HG03060 (cell line): ENCODE results near the gene MCEE.
"Not testable (repeated sequence)": the region's sequence is repeated elsewhere in the genome, so short reads cannot be mapped to it uniquely, and the experiment has no call there.

Experiments
- ATAC-seq: cut with Tn5 transposase; IDR thresholded peaks from one replicate; pipeline ENCODE4 v1.9.1; 2021; ENCODE audit warnings: low read depth, moderate number of reproducible peaks; ENCODE audit not compliant: unreplicated experiment

Gene MCEE

GRCh38 chr2:71083752-71084312 lies 46.2 kb downstream of the MCEE start:
- not testable (repeated sequence) for ATAC-seq

GRCh38 chr2:71083297-71083696 lies 46.7 kb downstream of the MCEE start:
- ATAC-seq = not testable (repeated sequence)

- peak; percentile 51 for ATAC-seq
Measured at GRCh38 chr2:71082402-71083252, 47.4 kb downstream of the MCEE start.

- no peak for ATAC-seq
Measured at GRCh38 chr2:71078624-71079023, 51.4 kb downstream of the MCEE start.

- ATAC-seq = no peak
Measured at GRCh38 chr2:71074893-71075395, 55.1 kb downstream of the MCEE start.

GRCh38 chr2:71073475-71073874 lies 56.6 kb downstream of the MCEE start:
- no peak for ATAC-seq

- no peak for ATAC-seq
Measured at GRCh38 chr2:71072492-71072891, 57.5 kb downstream of the MCEE start.

GRCh38 chr2:71071681-71072398 lies 58.2 kb downstream of the MCEE start:
- ATAC-seq = peak; percentile 36

- ATAC-seq = no peak
Measured at GRCh38 chr2:71070294-71071093, 59.5 kb downstream of the MCEE start.

- no peak for ATAC-seq
Measured at GRCh38 chr2:71069376-71069775, 60.7 kb downstream of the MCEE start.

- ATAC-seq = peak; percentile 44
Measured at GRCh38 chr2:71068218-71069035, 61.6 kb downstream of the MCEE start, which contains the start of gene NAGK. TSS of gene NAGK (plus strand) at chr2:71068648. CDS start at chr2:71068684, 36 bp downstream.

- no peak for ATAC-seq
Measured at GRCh38 chr2:71067567-71068217, 62.3 kb downstream of the MCEE start.

GRCh38 chr2:71066856-71067255 lies 63.2 kb downstream of the MCEE start:
- no peak for ATAC-seq

- ATAC-seq = no peak
Measured at GRCh38 chr2:71064754-71065621, 65.0 kb downstream of the MCEE start.

GRCh38 chr2:71064110-71064611 lies 65.9 kb downstream of the MCEE start:
- no peak for ATAC-seq

GRCh38 chr2:71063216-71063615 lies 66.8 kb downstream of the MCEE start:
- ATAC-seq = no peak

GRCh38 chr2:71060871-71061270 lies 69.2 kb downstream of the MCEE start:
- ATAC-seq = no peak

- no peak for ATAC-seq
Measured at GRCh38 chr2:71060211-71060610, 69.8 kb downstream of the MCEE start.
